Hindlimb muscle (tissue), 1 donor: ENCODE results near the gene CD200R1. TPM values are rescaled to one million over a fixed set of nuclear protein-coding genes. Genes with fewer than 3 reads are reported as not detected.

Experiments
- DNase-seq: peaks from one replicate; pipeline ENCODE4 v3.0.0-alpha.2; 2013
- polyA plus RNA-seq: library from polyadenylated mRNA; unstranded; fragments of 120-200 nt; gene quantifications from one replicate; pipeline ENCODE4 v1.2.1, GENCODE V29; 2013; ENCODE audit not compliant: insufficient read length

CD200R1 gene, protein sequence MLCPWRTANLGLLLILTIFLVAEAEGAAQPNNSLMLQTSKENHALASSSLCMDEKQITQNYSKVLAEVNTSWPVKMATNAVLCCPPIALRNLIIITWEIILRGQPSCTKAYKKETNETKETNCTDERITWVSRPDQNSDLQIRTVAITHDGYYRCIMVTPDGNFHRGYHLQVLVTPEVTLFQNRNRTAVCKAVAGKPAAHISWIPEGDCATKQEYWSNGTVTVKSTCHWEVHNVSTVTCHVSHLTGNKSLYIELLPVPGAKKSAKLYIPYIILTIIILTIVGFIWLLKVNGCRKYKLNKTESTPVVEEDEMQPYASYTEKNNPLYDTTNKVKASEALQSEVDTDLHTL
- polyA plus RNA-seq = 1.7 TPM

- no peak for DNase-seq
These were observed at the start of gene CD200R1 for GRCh38 chr3:112974894-112975293. CD200R1 (minus strand) TSS chr3:112975103; CDS start chr3:112974857, 246 bp downstream.

DNA sequence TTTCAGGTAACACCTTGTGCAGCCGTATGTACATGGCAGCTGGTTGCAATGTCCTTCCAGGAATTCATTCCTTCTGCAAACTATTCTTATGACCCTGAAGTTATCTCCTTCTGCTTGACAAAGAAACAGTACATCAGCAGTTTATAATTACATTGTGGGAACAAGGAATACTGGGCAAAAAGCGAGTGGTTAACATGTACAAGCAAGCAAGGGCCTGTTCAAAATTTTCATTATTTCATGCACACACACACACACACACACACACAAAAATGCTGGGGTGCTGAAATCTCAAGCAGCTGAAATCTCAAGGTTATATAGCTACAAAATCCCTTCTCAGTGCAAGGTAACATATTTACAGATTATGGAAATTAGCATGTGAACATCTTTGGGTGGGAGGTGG lies 46.6 kb upstream of the CD200R1 start:
- no peak for DNase-seq

DNA sequence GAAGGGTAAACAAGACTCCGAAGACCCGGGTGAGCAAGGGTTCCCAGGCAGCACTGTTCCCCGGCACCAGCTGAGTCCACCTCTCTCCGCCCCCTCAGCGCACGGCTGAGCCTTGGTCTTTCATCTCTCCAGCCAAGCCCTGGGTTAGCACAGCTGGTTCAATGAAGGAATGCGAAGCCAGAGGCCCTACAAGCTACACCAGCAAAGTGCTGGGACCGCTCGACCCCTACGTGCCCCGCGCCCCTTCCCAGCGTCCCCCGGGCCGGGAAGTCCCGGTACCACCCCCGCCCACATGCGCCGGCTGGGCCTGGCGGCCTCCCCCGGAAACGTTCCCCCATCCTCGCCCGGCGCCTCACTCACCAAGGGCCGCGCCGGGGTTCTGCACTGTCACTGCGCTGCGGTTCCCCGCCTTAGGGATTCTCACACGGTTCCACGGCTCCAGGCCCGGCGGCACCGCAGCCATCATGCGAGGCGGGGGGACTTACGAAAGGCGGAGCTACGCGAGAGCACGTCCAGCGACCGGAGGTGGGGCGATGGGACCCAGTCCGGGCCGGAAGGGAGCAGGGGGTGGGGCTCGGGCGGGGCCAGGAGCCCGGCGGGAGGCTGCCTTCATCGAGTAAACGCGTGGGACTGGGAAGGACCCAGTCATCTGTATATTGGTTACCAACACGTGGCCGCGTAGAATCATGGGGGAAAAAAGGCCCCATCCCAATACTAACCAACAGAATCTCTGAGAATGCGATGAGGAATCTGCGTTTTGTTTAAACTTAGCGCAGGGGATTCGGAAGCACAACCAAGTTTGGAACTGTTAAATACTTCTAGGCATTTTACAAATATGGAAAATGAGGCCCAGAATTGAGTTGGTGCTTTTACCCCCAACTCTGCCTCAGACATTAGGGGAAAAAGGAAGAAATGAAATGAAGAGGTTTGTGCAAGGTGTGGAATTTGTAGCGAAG lies 44.6 kb upstream of the CD200R1 start:
- DNase-seq = peak; percentile 92

- DNase-seq = peak; percentile 32
These were observed 43.8 kb upstream of the CD200R1 start for GRCh38 chr3:113018536-113019181.

GRCh38 chr3:113013593-113013992 lies 38.7 kb upstream of the CD200R1 start:
- no peak for DNase-seq

GRCh38 chr3:113008117-113008516 lies 33.2 kb upstream of the CD200R1 start:
- DNase-seq = no peak

DNA sequence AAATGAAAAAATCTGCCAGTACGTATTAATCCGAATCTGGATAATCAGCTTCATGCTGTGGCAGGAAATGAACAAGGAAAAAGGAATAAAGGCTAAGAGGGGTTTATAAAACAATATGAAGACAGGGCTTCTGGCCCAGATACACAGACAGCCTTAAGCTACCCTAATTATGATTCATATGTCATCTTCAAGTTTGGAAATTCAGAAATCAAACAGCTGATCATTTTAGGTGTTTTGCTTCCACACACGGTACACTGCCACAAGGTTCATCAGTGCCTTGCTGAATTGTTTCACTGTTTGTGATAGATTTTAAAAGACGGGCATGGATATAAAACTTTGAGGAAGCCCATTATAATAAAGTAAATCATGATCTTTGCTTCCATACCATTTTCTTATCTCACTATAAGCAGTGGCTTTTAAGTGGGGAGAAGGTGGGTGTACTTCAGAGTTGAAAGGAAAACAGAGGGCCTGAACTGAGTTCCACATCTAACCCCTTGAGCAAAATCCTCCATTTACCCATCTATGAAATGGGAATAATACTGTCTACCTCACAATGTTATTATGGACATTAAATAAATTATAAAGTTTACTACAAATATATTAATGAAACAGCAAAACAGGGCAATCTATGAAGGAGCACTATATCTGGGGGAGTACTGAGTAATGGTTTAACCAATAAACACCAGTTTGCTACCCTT lies 31.6 kb upstream of the CD200R1 start:
- no peak for DNase-seq

- no peak for DNase-seq
These were observed 30.7 kb upstream of the CD200R1 start for GRCh38 chr3:113005611-113006010.

DNA sequence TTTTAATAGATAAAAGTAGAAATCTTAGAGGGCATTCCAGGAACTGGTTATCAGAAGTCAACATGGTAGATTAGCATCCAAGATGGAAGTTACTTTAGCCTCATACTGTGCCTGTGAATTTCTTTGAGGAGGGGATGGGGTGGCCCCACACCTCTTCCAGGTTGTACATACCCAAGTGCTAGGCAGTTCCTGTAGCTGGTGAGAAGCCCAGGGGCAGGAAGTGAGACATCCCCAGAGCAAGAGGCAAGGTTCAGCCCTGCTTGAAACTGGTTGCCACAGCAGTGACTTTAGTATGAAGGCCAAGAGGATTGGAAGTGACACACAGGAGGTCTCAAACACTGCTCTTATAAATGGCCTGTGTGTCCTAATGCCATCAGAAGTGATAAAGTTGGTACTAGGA lies 27.8 kb upstream of the CD200R1 start:
- no peak for DNase-seq

DNA sequence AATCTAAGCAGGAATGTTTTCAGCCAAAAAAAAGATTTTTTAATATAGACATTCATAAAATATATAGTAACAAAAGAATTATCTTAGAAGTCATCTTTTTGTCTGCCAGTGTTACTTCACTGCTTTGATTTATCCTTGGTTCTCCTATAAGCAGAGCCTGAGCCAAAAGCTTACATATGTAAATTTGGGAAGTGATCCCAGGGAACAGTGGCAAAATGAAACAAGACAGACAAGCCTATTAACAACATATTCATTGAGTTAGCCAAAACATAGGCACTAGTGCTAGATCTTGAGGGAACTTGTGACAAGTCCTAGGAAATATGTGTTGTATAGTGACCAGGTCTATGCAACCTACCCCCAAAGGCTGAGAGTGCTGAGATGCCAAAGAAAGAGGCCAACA lies 27.1 kb upstream of the CD200R1 start:
- no peak for DNase-seq

- no peak for DNase-seq
These were observed 25.8 kb upstream of the CD200R1 start for GRCh38 chr3:113000691-113001090.

DNA sequence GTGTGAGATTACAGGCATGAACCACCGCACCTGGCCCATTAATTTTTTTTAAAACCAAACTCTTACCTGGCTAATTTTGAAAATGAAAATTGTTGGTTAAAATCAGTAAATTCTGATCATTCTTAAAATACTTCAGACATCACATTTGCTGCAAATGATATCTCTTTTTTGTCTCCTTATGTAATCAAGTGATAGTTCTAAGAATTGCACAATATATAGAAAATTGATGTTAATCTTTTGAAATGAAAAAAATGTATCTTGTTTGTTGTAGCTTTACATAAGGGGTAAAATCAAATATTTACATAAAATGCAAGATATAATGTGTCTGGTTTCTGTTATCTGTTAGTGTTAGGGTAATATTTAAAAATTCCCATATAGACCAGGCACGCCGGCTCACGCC lies 20.9 kb upstream of the CD200R1 start:
- no peak for DNase-seq

- peak; percentile 89 for DNase-seq
These were observed 16.0 kb upstream of the CD200R1 start, which contains the start of gene GTPBP8 for GRCh38 chr3:112990672-112991602. GTPBP8 (plus strand) TSS chr3:112990984; CDS start chr3:112991000, 16 bp downstream.

GRCh38 chr3:112987710-112988334 lies 12.9 kb upstream of the CD200R1 start:
- DNase-seq = no peak

DNA sequence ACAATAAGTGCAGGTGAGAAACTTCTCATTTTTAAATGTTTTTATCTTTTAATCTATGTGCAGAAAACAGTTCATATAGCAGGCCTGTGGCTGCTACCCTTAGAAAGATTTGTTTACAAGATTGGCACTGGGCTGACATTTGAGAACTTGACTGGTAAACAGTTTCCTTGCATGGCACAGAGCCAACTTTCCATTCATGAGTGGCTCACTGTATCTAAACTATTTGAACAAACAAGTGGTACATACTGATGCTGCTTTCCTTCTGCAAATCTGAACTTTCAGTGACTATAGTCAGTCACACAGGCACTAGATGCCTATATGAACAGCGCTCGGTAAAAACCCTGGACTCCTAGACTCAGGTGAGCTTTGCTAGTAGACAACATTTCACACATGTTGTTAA lies 9.6 kb upstream of the CD200R1 start:
- peak; percentile 15 for DNase-seq

DNA sequence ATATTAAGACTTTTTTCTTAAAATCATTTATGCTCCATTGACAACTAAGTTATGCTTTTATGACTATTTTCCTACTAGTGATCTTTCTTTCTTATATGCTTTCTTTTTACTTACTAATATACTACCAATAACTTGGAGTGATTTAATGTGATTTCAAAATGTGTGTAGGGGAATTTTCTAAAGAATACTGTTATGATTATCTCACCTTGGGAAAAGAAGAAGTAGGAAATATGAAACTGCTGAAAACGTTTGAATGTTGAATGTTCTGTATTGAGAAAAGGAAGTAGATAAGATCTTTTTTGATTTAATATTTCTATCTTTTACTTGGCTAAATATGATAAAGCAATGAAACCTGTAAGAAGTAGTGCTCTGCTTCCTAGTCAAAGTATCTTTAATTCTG lies 7.8 kb upstream of the CD200R1 start:
- no peak for DNase-seq

DNA sequence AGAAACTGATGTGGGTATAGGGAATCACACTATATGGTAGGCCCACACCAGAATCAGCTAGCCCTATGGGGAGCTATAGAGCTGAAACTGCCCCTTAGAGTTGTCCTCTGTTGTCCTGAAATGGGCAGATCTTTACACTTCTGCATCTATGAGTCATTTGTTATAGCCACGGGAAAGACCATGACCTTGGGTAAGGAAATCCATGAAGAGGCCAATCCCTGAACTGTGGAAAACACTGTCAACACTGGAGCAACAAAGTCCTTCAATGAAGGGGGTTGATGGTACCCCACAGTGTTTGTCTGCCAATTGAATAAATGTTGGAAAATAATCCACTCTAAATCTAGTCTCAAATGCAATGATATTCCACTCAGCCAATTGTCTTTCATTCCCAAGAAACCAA lies 5.2 kb upstream of the CD200R1 start:
- no peak for DNase-seq

- DNase-seq = no peak
These were observed 4.4 kb upstream of the CD200R1 start for GRCh38 chr3:112979244-112979832.

DNA sequence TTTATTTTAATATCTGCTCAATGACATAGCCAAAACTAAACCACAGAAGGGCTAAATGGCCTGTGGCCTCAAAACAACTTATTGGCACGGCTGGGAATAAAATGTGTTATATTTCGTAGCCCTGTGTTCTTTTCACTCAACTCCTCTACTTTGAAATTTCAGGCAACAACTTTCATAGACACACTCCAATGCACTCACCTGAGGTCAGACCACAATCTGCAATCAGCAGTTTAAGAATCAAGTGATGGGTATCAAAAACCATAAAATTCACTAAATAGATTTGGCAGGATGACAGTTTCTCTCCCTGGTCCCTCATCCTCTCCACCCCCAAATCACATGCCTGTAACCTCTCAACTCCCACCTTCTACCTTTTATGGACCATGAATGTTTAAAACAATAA lies 2.0 kb upstream of the CD200R1 start:
- no peak for DNase-seq

GRCh38 chr3:112976001-112976400 lies 1.1 kb upstream of the CD200R1 start:
- DNase-seq = no peak
